Osteoblast (primary cell): ENCODE data around the gene FAM180A. TPM values are rescaled to one million over a fixed set of nuclear protein-coding genes. Genes with fewer than 3 reads are reported as not detected.
"Not testable (repeated sequence)": the region's sequence is repeated elsewhere in the genome, so short reads cannot be mapped to it uniquely, and the experiment has no call there.

Source experiments
- DNase-seq: peaks from one replicate; pipeline ENCODE4 v3.0.0; 2011; ENCODE audit warnings: low spot score, mixed read lengths; ENCODE audit not compliant: insufficient read length; ENCODE audit errors: missing footprints
- H2AFZ ChIP-seq: 2 replicates; pipeline ENCODE4 v1.6.0; 2011; ENCODE audit warnings: mild to moderate bottlenecking, low read length
- H3K27ac ChIP-seq: 2 replicates; pipeline ENCODE4 v1.5.1; 2011; ENCODE audit warnings: mild to moderate bottlenecking, low read depth, low read length, moderate library complexity
- H3K27me3 ChIP-seq: 2 replicates; pipeline ENCODE4 v1.6.0; 2012; ENCODE audit warnings: mild to moderate bottlenecking, control low read depth, inconsistent platforms, low read length, moderate library complexity; ENCODE audit not compliant: insufficient read depth
- H3K36me3 ChIP-seq: 2 replicates; pipeline ENCODE4 v1.5.1; 2011; ENCODE audit warnings: mild to moderate bottlenecking, low read length, control low read depth, moderate library complexity; ENCODE audit not compliant: insufficient read depth
- H3K4me1 ChIP-seq: 2 replicates; pipeline ENCODE4 v1.5.1; 2011; ENCODE audit warnings: mild to moderate bottlenecking, low read length, control low read depth, moderate library complexity; ENCODE audit not compliant: insufficient read depth
- H3K4me2 ChIP-seq: 2 replicates; pipeline ENCODE4 v1.6.0; 2011; ENCODE audit warnings: mild to moderate bottlenecking, low read length; ENCODE audit not compliant: insufficient read depth
- H3K4me3 ChIP-seq: fragments of 200-600 bp; sonication (generic); 3 replicates; pipeline ENCODE4 v1.5.1; 2012; ENCODE audit warnings: mild to moderate bottlenecking, low read length, inconsistent platforms; ENCODE audit not compliant: insufficient read depth
- H3K79me2 ChIP-seq: 2 replicates; pipeline ENCODE4 v1.6.0; 2012; ENCODE audit warnings: mild to moderate bottlenecking, low read length, control low read depth, inconsistent platforms; ENCODE audit not compliant: insufficient read depth
- H3K9me3 ChIP-seq: 2 replicates; pipeline ENCODE4 v1.5.1; 2011; ENCODE audit warnings: low read depth, low read length, control low read depth
- H4K20me1 ChIP-seq: 2 replicates; pipeline ENCODE4 v1.6.0; 2012; ENCODE audit warnings: mild to moderate bottlenecking, low read length, control low read depth; ENCODE audit not compliant: insufficient read depth
- total RNA-seq: library from RNA; depleted of rRNA; stranded (reverse); fragments of >200 nt; gene quantifications from 2 replicates; pipeline ENCODE4 v1.2.3, GENCODE V29; 2012
- TF ChIP-seq, protein P1 (sequence below): IDR thresholded peaks from 2 replicates; pipeline ENCODE4 v1.5.1; 2011; ENCODE audit warnings: mild to moderate bottlenecking, low read depth, low read length, moderate library complexity; ENCODE audit errors: extremely low read depth

FAM180A gene
- total RNA-seq, 1 donor, result 23.5 TPM

DNA sequence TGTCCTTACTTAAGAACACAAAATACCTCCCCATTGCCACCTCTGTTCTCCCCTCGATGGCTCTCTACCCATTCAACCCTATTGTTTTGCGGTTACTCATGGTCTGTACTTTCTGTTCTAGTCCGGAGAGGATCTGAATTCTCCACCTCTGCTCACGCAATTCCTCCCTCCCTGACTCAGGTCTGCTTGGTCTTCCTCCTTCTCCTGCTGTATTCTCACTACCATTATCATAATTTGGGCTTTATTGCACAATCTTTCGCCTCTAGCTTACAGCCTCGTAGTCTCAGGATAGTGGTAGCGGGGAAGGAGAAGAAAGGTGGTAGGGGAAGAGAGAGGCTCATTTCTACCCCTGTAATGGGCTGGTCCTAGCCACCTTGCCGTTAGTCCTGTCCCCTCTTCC is 35.4 kb upstream of the FAM180A start:
- H3K4me3 ChIP-seq, result no peak overlapping the region
- no peak for DNase-seq
- no peaks in the 10 kb centered on the region for H3K27me3 ChIP-seq
- H3K36me3 ChIP-seq, result no peaks in the 10 kb centered on the region
- TF ChIP-seq, protein P1, sequence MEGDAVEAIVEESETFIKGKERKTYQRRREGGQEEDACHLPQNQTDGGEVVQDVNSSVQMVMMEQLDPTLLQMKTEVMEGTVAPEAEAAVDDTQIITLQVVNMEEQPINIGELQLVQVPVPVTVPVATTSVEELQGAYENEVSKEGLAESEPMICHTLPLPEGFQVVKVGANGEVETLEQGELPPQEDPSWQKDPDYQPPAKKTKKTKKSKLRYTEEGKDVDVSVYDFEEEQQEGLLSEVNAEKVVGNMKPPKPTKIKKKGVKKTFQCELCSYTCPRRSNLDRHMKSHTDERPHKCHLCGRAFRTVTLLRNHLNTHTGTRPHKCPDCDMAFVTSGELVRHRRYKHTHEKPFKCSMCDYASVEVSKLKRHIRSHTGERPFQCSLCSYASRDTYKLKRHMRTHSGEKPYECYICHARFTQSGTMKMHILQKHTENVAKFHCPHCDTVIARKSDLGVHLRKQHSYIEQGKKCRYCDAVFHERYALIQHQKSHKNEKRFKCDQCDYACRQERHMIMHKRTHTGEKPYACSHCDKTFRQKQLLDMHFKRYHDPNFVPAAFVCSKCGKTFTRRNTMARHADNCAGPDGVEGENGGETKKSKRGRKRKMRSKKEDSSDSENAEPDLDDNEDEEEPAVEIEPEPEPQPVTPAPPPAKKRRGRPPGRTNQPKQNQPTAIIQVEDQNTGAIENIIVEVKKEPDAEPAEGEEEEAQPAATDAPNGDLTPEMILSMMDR, result no peak
- H3K27ac ChIP-seq, result no peak overlapping the region
- H3K79me2 ChIP-seq, result no peaks in the 10 kb centered on the region
- H3K4me1 ChIP-seq, result no peaks in the 10 kb centered on the region
- no peak overlapping the region for H3K4me2 ChIP-seq
- no peaks in the 10 kb centered on the region for H3K9me3 ChIP-seq
- H4K20me1 ChIP-seq, result no peaks in the 10 kb centered on the region
- H2AFZ ChIP-seq, result no peak overlapping the region

GRCh38 chr7:135782801-135783200 is 34.2 kb upstream of the FAM180A start:
- Histone ChIP-seq H3K4me2 (no peak overlapping the region), H3K9me3 (peaks cover 5% of the 10 kb centered on the region), H2AFZ (no peak overlapping the region), H4K20me1 (no peaks in the 10 kb centered on the region), H3K36me3 (no peaks in the 10 kb centered on the region), H3K27me3 (no peaks in the 10 kb centered on the region), H3K27ac (no peak overlapping the region), H3K4me1 (no peaks in the 10 kb centered on the region), H3K79me2 (no peaks in the 10 kb centered on the region), H3K4me3 (no peak overlapping the region)
- no peak for DNase-seq
- TF ChIP-seq, protein P1, result no peak

DNA sequence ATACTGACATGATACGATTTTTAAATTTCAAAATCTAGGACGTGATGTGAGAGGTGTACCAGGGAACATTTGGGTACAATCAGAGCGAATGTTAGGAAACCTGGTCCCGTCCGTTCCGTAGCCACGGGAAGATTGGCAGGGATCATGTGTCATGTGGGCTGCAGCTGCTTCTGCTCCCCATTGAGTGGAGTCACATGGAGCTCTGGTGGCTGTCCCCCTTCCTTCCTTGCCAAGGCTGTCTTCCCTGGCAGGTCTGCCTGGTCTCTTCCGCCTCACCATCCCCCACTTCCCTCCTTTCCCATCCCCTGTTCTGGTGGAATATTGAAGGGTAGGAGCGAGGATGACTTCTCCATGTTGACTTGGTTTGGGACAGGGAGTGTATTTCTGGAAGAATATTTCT is 33.8 kb upstream of the FAM180A start:
- TF ChIP-seq, protein P1, result no peak
- no peaks in the 10 kb centered on the region for H3K36me3 ChIP-seq

GRCh38 chr7:135777626-135778398 is 29.2 kb upstream of the FAM180A start:
- Histone ChIP-seq H4K20me1 (no peaks in the 10 kb centered on the region), H2AFZ (no peak overlapping the region), H3K27ac (no peak overlapping the region), H3K79me2 (no peaks in the 10 kb centered on the region), H3K9me3 (peaks cover 5% of the 10 kb centered on the region), H3K4me3 (no peak overlapping the region), H3K4me2 (no peak overlapping the region), H3K4me1 (no peaks in the 10 kb centered on the region), H3K27me3 (no peaks in the 10 kb centered on the region), H3K36me3 (no peaks in the 10 kb centered on the region)
- TF ChIP-seq, protein P1, result no peak
- DNase-seq, result no peak

More for the DNA sequence above, 33.8 kb upstream of the FAM180A start:
- peak overlapping the region; percentile 6 for H2AFZ ChIP-seq
- no peaks in the 10 kb centered on the region for H3K27me3 ChIP-seq
- H3K4me2 ChIP-seq, result no peak overlapping the region
- no peak overlapping the region for H3K27ac ChIP-seq
- no peak overlapping the region for H3K4me3 ChIP-seq
- H3K79me2 ChIP-seq, result no peaks in the 10 kb centered on the region
- DNase-seq, result no peak
- H3K4me1 ChIP-seq, result no peaks in the 10 kb centered on the region
- peaks cover 5% of the 10 kb centered on the region for H3K9me3 ChIP-seq
- no peaks in the 10 kb centered on the region for H4K20me1 ChIP-seq

DNA sequence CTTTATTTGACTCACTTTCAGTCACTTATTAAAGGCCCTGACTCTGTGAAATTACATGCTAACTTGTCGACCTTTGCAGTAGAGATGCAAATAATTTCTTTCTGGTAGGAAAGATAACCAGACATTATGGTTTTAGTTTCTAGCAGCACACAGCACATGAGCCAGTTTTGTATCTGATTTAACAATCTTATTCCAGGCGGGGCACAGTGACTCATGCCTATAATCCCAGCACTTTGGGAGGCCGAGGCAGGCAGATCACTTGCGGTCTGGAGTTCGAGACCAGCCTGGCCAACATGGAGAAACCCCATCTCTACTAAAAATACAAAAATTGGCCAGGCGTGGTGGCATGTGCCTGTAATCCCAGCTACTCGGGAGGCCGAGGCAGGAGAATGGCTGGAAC is 27.3 kb upstream of the FAM180A start:
- not testable (repeated sequence) for H2AFZ ChIP-seq, H3K79me2 ChIP-seq, H3K4me2 ChIP-seq, H3K27me3 ChIP-seq, H3K36me3 ChIP-seq, H3K27ac ChIP-seq, H3K4me1 ChIP-seq, H3K4me3 ChIP-seq, DNase-seq, H3K9me3 ChIP-seq, H4K20me1 ChIP-seq
